H9 (cell line): ENCODE results near the gene DPH3. TPM values are rescaled to one million over a fixed set of nuclear protein-coding genes. Genes with fewer than 3 reads are reported as not detected.

Source experiments
- DNase-seq: peaks from one replicate; pipeline ENCODE4 v3.0.0-alpha.2; 2017
- H2AFZ ChIP-seq: one replicate; pipeline ENCODE4 v1.6.1; 2013; ENCODE audit warnings: mild to moderate bottlenecking, low read length, control low read depth, moderate library complexity
- H2AK5ac ChIP-seq: 2 replicates; pipeline ENCODE4 v1.6.1; 2013; ENCODE audit warnings: low read length, control low read depth, mixed read lengths; ENCODE audit not compliant: insufficient read length
- H2BK120ac ChIP-seq: one replicate; pipeline ENCODE4 v1.6.1; 2013; ENCODE audit warnings: low read depth, mild to moderate bottlenecking, low read length, control low read depth, inconsistent platforms; ENCODE audit not compliant: poor library complexity, severe bottlenecking
- H2BK12ac ChIP-seq: 2 replicates; pipeline ENCODE4 v1.6.1; 2013; ENCODE audit warnings: low read length, control low read depth, mixed read lengths, low read depth; ENCODE audit not compliant: insufficient read length
- H2BK15ac ChIP-seq: 2 replicates; pipeline ENCODE4 v1.6.1; 2013; ENCODE audit warnings: low read depth, low read length, control low read depth
- H2BK20ac ChIP-seq: one replicate; pipeline ENCODE4 v1.6.1; 2013; ENCODE audit warnings: low read depth, mild to moderate bottlenecking, low read length, control low read depth, inconsistent platforms; ENCODE audit not compliant: poor library complexity, severe bottlenecking
- H2BK5ac ChIP-seq: 2 replicates; pipeline ENCODE4 v1.6.1; 2013; ENCODE audit warnings: low read length, control low read depth, mixed read lengths; ENCODE audit not compliant: insufficient read length
- H3K14ac ChIP-seq: 2 replicates; pipeline ENCODE4 v1.6.1; 2013; ENCODE audit warnings: low read length, control low read depth; ENCODE audit not compliant: insufficient read depth
- H3K18ac ChIP-seq: 2 replicates; pipeline ENCODE4 v1.6.1; 2013; ENCODE audit warnings: low read depth, mild to moderate bottlenecking, mixed read lengths, low read length, control low read depth; ENCODE audit not compliant: insufficient read length
- H3K23ac ChIP-seq: 2 replicates; pipeline ENCODE4 v1.6.1; 2013; ENCODE audit warnings: low read length, control low read depth, mixed read lengths, low read depth; ENCODE audit not compliant: insufficient read length
- H3K23me2 ChIP-seq: 2 replicates; pipeline ENCODE4 v1.6.1; 2013; ENCODE audit warnings: low read depth, mild to moderate bottlenecking, mixed read lengths, low read length, control low read depth; ENCODE audit not compliant: insufficient read length, poor library complexity, severe bottlenecking
- H3K27ac ChIP-seq: 2 replicates; pipeline ENCODE4 v1.5.1; 2013; ENCODE audit warnings: low read length, control low read depth, mixed read lengths, low read depth; ENCODE audit not compliant: insufficient read length
- H3K27me3 ChIP-seq: 2 replicates; pipeline ENCODE4 v1.6.1; 2013; ENCODE audit warnings: low read length, control low read depth, inconsistent platforms; ENCODE audit not compliant: insufficient read depth
- H3K4ac ChIP-seq: 2 replicates; pipeline ENCODE4 v1.6.1; 2013; ENCODE audit warnings: low read depth, mild to moderate bottlenecking, control low read depth, inconsistent platforms, low read length, moderate library complexity
- H3K4me1 ChIP-seq: 2 replicates; pipeline ENCODE4 v1.6.1; 2013; ENCODE audit warnings: low read length, control low read depth, inconsistent platforms; ENCODE audit not compliant: insufficient read depth
- H3K4me2 ChIP-seq: 2 replicates; pipeline ENCODE4 v1.6.1; 2013; ENCODE audit warnings: low read length, control low read depth, mixed read lengths; ENCODE audit not compliant: insufficient read length, insufficient read depth
- H3K56ac ChIP-seq: 2 replicates; pipeline ENCODE4 v1.6.1; 2013; ENCODE audit warnings: low read depth, mild to moderate bottlenecking, mixed read lengths, low read length, control low read depth; ENCODE audit not compliant: insufficient read length
- H3K79me1 ChIP-seq: 2 replicates; pipeline ENCODE4 v1.6.1; 2013; ENCODE audit warnings: low read depth, mild to moderate bottlenecking, moderate library complexity, low read length, control low read depth, inconsistent platforms; ENCODE audit not compliant: insufficient read depth, poor library complexity, severe bottlenecking
- H3K79me2 ChIP-seq: 2 replicates; pipeline ENCODE4 v1.6.1; 2013; ENCODE audit warnings: low read length, control low read depth, inconsistent platforms; ENCODE audit not compliant: insufficient read depth
- H3K9ac ChIP-seq: 2 replicates; pipeline ENCODE4 v1.6.1; 2013; ENCODE audit warnings: low read length, control low read depth, mixed read lengths; ENCODE audit not compliant: insufficient read length; ENCODE audit errors: extremely low read depth
- H3K9me3 ChIP-seq: one replicate; pipeline ENCODE4 v1.6.1; 2013; ENCODE audit warnings: low read depth, low read length, inconsistent platforms; ENCODE audit not compliant: control insufficient read depth
- H3T11ph ChIP-seq: one replicate; pipeline ENCODE4 v1.6.1; 2013; ENCODE audit warnings: mild to moderate bottlenecking, low read length, control low read depth, inconsistent platforms
- H4K20me1 ChIP-seq: one replicate; pipeline ENCODE4 v1.6.1; 2013; ENCODE audit not compliant: control insufficient read depth, insufficient read length, insufficient read depth
- H4K5ac ChIP-seq: 2 replicates; pipeline ENCODE4 v1.6.1; 2013; ENCODE audit warnings: low read depth, mild to moderate bottlenecking, mixed read lengths, low read length, control low read depth; ENCODE audit not compliant: insufficient read length
- H4K8ac ChIP-seq: replicated peaks from 2 replicates; pipeline ENCODE4 v1.6.1; 2013; ENCODE audit warnings: low read length, control low read depth, mixed read lengths, low read depth; ENCODE audit not compliant: insufficient read length
- H4K91ac ChIP-seq: 2 replicates; pipeline ENCODE4 v1.6.1; 2013; ENCODE audit warnings: low read depth, mild to moderate bottlenecking, moderate library complexity, mixed read lengths, low read length, control low read depth; ENCODE audit not compliant: insufficient read length
- H3K27ac Mint-ChIP-seq, 3 experiments: 2 replicates in 2 of 3; 3 replicates in 1 of 3; pipeline ENCODE4 v1.8.0; 2020 to 2021; ENCODE audit warnings: mixed read lengths in 3 of 3, mild to moderate bottlenecking in 1 of 3, moderate library complexity in 1 of 3
- H3K27me3 Mint-ChIP-seq: 2 replicates; pipeline ENCODE4 v1.8.0; 2021; ENCODE audit warnings: low read depth, mild to moderate bottlenecking, moderate library complexity, mixed read lengths
- H3K36me3 Mint-ChIP-seq, 3 experiments: 2 replicates in 2 of 3; 3 replicates in 1 of 3; pipeline ENCODE4 v1.8.0; 2020 to 2021; ENCODE audit warnings: low read depth in 3 of 3, mixed read lengths in 3 of 3; ENCODE audit not compliant: insufficient read depth in 1 of 3
- H3K4me1 Mint-ChIP-seq, 2 experiments: 2 replicates each; pipeline ENCODE4 v1.8.0; 2020; ENCODE audit warnings: mixed read lengths in 2 of 2
- H3K4me3 Mint-ChIP-seq, 2 experiments: 2 replicates in 1 of 2; 3 replicates in 1 of 2; pipeline ENCODE4 v1.8.0; 2020 to 2021; ENCODE audit warnings: mild to moderate bottlenecking in 2 of 2, mixed read lengths in 2 of 2, moderate library complexity in 1 of 2
- H3K9me3 Mint-ChIP-seq, 2 experiments: 2 replicates in 1 of 2; 3 replicates in 1 of 2; pipeline ENCODE4 v1.8.0; 2020; ENCODE audit warnings: mild to moderate bottlenecking in 2 of 2, mixed read lengths in 2 of 2, moderate library complexity in 1 of 2
- CTCF ChIP-seq: fragments of 200-600 bp; sonication (generic); conservative IDR thresholded peaks from 3 replicates; pipeline ENCODE4 v1.8.0; 2021; ENCODE audit warnings: antibody characterized with exemption, mild to moderate bottlenecking
- WGBS: extraction: QIAGEN DNeasy Blood & Tissue Kit; methylation state at CpG from one replicate; pipeline ENCODE4 v1.1.7; 2013; ENCODE audit warnings: missing lambda C conversion rate, low lambda C conversion rate, mixed read lengths; ENCODE audit not compliant: insufficient read length; ENCODE audit errors: extremely low coverage; 5-methylcytosine and 5-hydroxymethylcytosine counted together
- total RNA-seq: library from RNA; stranded (reverse); gene quantifications from 2 replicates; pipeline ENCODE4 v1.2.1, GENCODE V29; 2021

The DPH3 gene
- total RNA-seq, 1 experiment from 2014 or later = 36.2 TPM

- Histone ChIP-seq H2BK120ac (no peak overlapping the region), H3K27me3 (no peaks in the 10 kb centered on the region), H4K8ac (no peak overlapping the region), H3K9ac (no peak overlapping the region), H3K4ac (no peak overlapping the region), H3K27ac (no peak overlapping the region), H3K4me1 (no peaks in the 10 kb centered on the region), H2AFZ (no peak overlapping the region), H3K18ac (no peak overlapping the region), H3K9me3 (no peaks in the 10 kb centered on the region), H3K56ac (no peak overlapping the region), H3K4me2 (no peak overlapping the region), H2BK20ac (no peak overlapping the region), H2BK5ac (no peak overlapping the region), H3K79me2 (no peaks in the 10 kb centered on the region), H2AK5ac (no peak overlapping the region), H3K23ac (no peak overlapping the region), H4K91ac (no peak overlapping the region), H3T11ph (no peak overlapping the region), H4K20me1 (no peaks in the 10 kb centered on the region), H3K23me2 (no peaks in the 10 kb centered on the region), H3K79me1 (no peaks in the 10 kb centered on the region), H2BK15ac (no peak overlapping the region), H4K5ac (no peak overlapping the region), H2BK12ac (no peak overlapping the region), H3K14ac (no peak overlapping the region)
- H3K27me3 Mint-ChIP-seq = peaks cover 1% of the 10 kb centered on the region; the same call in 1 of the 2 replicates
- no peaks in the 10 kb centered on the region for H3K36me3 Mint-ChIP-seq
- H3K4me3 Mint-ChIP-seq = no peak overlapping the region
- H3K4me1 Mint-ChIP-seq = peaks cover 0 to 4% of the 10 kb centered on the region in 2 experiments; a peak in 1 of 4 replicates
- no peak for TF ChIP-seq CTCF
- WGBS = no CpG with 5 or more reads among the region's 3 CpGs
- no peaks in the 10 kb centered on the region for H3K9me3 Mint-ChIP-seq
- DNase-seq = no peak
- H3K27ac Mint-ChIP-seq = no peak overlapping the region; a peak in 1 of 7 replicates
Observed at GRCh38 chr3:16245609-16246008, 19.1 kb downstream of the DPH3 start.
